ENCODE results near the gene GALNT9.
"Not testable (repeated sequence)": the region's sequence is repeated elsewhere in the genome, so short reads cannot be mapped to it uniquely, and the experiment has no call there.

GALNT9 gene

DNA sequence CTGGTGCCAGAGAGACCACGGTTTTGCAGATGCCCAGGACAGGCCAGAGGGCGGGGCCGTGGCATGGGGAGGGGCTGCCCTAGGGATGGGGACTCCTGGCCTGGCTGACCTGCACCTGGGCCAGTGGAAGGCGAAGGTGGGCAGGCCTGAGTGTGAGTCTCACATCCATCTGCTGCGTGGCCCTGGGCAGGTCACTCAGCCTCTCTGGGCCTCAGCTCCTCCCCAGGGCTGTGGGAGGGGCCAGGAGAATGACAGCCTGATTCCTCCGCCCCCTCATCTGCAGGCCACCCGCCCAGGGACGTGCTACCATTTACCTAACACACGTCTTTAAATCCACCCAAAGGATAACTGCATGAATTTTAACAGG lies 90.9 kb downstream of the GALNT9 start:
- in situ Hi-C loops (cut with HindIII; ENCODE audit: low sequenced_read_pairs), result no loop called here

- in situ Hi-C loops (cut with HindIII; ENCODE audit: low sequenced_read_pairs), result no loop called here
These were observed 91.5 kb downstream of the GALNT9 start for GRCh38 chr12:132237772-132238487.

DNA sequence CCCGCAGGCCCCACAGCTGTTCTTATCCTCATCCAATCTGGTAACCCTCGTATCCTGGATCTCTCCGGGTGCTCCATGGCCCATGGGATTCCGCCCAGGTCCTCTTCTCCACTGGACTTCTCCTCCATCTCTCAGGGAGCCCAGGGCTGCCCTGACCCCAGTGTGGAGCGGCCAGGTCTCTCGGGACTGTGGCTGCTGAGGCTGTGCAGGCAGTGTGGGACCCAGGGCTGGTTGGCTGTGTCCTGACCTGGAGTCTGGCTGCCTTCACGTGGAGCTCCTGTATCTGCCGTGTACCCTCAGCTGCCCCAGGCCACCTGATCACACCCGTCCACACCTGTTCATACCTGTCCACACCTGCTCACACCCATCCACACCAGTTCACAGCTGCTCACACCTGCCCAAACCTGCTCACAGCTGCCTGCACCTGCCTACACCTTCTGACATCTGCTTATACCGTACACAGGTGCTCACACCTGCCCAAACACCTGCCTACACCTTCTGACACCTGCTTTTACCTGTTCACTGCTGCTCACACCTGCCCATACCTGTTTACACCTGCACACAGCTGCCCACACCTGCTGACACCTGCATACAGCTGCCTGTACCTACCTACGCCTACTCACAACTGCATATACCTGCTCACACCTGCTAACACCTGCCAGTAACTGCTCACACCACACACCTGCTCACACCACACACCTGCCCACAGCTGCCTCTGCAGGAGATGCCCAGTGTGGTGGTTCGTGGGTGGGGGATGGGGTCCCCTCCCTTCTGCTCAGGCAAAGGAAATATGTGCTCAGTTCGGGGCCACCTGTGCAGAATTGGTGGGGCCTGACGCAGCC lies 92.2 kb downstream of the GALNT9 start:
- in situ Hi-C loops (cut with HindIII; ENCODE audit: low sequenced_read_pairs), result no loop called here

DNA sequence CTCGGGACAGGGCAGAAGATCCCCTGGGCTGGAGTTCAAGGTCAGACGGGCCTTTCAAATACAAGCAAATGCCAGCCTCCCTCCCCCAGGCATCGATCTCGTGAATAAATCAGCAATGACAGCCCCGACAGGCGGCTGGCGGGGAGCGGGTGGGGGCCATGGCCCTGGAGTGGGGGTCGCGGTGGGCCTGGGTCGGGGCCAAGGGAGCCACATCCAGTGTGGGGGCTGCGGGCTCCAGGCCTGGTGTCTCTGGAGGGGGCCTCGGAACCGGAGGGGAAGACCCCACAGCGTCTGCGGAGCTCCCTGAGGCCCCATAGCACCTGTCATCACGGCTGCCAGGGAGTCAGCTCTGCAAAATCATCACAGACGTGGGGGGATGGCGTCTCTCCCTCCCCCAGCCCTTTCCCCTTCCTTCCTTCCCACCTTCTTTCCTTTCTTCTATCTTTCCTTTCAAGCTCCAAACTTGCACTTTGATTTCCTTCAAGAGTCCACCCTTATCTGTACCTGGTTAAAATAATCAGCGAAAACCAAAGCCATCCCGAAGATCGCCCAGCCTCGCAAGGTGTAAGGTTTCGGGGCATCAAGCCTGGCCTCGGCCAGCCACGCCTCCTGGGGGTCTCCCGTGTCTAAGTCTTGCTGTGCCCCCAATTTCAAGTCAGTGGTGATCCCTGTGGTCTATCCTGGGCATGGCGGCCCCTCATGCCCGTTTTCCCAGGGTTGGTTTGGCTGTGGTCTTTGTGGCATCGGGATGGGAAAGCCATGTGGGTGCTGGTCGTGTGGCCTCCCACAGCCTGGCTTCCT lies 93.1 kb downstream of the GALNT9 start:
- in situ Hi-C loops (cut with HindIII; ENCODE audit: low sequenced_read_pairs), result no loop called here

DNA sequence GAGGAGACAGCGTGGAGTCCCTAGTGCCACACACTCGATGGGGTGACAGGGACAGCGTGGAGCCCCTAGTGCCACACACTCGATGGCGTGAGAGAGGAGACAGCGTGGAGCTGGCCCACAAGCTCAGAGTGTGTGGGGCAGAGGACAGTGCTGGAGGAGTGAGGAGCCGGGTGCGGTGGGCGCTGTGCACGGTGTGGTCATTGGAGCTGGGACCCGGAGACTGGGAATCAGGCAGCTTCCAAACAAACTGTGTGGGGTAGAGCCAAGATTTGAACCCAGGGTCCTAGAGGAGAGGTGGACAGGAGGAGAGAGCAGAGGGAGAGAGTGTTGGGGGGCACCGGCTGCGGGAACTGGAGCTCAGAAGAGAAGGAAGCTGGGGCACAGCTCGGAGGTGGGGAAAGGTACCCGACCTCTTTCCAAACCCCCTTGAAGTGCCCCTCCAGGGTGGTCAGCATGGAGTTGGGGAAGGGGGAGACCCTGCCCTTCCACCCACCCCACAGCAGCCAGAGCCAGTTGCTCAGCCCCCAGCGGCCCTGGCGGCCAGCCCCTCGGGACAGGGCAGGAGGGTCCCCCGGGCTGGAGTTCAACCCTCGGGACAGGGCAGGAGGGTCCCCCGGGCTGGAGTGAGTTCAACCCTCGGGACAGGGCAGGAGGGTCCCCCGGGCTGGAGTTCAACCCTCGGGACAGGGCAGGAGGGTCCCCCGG lies 94.1 kb downstream of the GALNT9 start:
- in situ Hi-C loops (cut with HindIII; ENCODE audit: low sequenced_read_pairs), result no loop called here

- in situ Hi-C loops (cut with HindIII; ENCODE audit: low sequenced_read_pairs), result no loop called here
These were observed 99.0 kb downstream of the GALNT9 start for GRCh38 chr12:132230381-132230780.

DNA sequence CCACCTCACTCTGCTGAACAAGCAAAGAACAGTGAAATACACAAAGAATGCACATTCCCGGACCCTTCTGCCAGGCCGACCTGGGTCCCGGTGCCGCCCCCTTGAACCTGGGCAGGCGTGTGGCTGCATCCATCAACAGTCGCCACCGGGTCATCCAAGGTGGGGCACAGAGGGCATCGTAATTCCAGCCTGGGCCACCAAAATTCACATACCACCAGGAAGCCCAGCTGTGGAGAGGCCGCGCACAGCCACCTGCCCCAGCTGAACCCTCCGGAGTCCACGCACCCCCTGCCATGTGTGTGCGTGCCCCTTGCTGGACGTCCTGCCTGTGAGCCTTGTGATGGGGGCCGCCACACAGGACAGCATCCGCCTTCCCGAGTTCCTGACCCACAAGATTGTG lies 99.5 kb downstream of the GALNT9 start:
- in situ Hi-C loops (cut with HindIII; ENCODE audit: low sequenced_read_pairs), result no loop called here

DNA sequence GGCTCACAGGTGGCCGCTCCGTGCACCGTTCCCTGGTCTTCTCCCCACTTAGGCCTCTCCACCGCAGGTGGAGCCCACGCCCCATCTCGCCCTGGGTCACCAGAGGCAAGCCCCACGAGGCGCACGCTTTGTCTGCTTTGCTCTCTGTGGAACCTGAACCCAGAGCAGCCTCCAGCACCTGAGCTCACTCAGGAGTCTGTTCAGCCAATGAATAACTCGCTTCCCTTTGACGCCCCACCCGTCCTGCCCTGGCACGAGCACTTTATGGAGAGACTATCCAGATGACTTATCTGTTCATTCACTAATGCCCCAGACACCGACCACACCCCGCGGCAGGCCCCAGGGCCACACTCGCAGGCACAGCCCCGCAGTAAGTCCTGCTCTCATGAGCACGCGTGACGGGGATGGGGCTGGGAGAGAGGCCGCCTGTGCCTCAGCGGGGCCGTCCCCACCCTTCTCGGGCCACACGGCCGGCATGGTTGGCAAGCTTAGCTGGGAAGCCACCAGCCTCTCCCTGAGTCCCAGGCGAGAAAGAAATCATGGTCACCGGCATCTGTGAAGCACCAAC lies 100.1 kb downstream of the GALNT9 start:
- in situ Hi-C loops (cut with HindIII; ENCODE audit: low sequenced_read_pairs), result no loop called here

- in situ Hi-C loops (cut with HindIII; ENCODE audit: low sequenced_read_pairs), result no loop called here
These were observed 100.8 kb downstream of the GALNT9 start for GRCh38 chr12:132228476-132229192.

DNA sequence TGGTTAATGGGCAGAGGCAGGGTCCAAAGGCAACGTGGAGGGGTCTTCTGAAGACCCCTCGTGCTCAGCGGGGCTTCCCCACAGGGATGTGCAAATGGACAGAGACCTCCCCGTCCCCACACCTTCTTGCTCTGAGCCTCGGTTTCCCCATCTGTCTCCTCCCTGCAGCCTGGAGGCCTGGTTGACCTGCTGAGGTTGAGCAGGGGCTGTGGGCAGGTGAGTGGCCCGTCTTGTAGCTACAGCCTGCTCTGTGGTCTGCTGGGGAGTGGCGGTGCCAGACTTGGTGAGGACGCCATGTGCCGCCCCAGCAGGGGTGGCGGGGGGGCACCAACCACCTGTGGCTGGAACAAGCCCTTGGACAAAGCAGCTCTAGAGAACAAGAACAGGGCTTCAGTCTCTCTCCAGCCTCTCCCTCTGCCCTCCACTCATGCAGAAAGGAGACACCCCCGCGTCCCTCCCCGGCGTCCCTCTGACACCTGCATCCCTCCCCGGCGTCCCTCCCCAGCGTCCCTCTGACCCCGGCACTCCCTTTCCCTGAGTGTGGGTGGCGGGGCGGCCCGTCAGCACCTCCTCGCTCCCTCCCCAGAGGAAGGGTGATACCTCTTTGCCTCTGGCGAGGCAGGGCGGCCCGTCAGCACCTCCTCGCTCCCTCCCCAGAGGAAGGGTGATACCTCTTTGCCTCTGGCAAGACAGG lies 101.5 kb downstream of the GALNT9 start:
- in situ Hi-C loops (cut with HindIII; ENCODE audit: low sequenced_read_pairs), result no loop called here

GRCh38 chr12:132227118-132227517 lies 102.3 kb downstream of the GALNT9 start:
- in situ Hi-C loops (cut with HindIII; ENCODE audit: low sequenced_read_pairs), result no loop called here

DNA sequence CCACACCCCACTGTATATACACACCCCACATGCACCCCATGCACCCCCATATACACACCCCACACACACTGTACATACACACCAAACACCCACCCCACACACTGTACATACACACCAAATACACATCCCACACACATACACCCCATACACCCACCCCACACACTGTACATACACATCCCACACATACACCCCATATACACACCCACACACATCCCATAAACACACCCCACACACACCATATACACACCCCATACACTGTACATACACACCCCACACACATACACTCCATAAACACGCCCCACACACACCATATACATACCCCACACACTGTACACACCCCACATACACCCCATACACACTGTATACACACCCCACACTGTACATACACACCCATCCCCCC lies 102.8 kb downstream of the GALNT9 start:
- in situ Hi-C loops (cut with HindIII; ENCODE audit: low sequenced_read_pairs), result no loop called here

DNA sequence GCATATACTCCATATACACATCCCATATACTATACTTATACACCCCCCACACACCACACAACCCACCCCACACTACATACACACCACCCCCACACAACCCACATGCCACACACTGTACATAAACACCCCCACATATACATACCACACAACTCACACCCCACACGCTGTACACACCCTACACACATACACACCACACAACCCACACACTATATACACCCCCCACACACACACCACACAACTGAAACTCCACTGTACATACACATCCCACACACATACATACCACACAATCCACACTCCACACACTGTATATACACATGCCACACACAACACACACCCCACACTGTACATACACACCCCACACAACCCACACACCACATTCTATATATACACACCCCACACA lies 104.2 kb downstream of the GALNT9 start:
- in situ Hi-C loops (cut with HindIII; ENCODE audit: low sequenced_read_pairs), result no loop called here

DNA sequence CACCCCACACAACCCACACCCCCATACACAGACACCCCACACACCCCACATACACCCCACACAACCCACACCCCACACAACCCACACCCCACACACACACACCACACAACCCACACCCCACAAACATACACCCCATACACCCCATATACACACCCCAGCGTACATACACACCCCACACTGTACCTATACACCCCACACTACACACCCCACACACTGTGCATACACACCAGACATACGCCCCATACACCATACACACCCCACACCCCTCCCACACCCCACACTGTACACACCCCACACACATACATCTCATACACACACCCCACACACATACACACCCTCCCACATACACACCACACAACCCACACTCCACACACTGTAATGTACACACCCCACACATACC lies 104.9 kb downstream of the GALNT9 start:
- in situ Hi-C loops (cut with HindIII; ENCODE audit: low sequenced_read_pairs), result no loop called here

- in situ Hi-C loops (cut with HindIII; ENCODE audit: low sequenced_read_pairs), result no loop called here
These were observed 106.6 kb downstream of the GALNT9 start for GRCh38 chr12:132222808-132223173.

DNA sequence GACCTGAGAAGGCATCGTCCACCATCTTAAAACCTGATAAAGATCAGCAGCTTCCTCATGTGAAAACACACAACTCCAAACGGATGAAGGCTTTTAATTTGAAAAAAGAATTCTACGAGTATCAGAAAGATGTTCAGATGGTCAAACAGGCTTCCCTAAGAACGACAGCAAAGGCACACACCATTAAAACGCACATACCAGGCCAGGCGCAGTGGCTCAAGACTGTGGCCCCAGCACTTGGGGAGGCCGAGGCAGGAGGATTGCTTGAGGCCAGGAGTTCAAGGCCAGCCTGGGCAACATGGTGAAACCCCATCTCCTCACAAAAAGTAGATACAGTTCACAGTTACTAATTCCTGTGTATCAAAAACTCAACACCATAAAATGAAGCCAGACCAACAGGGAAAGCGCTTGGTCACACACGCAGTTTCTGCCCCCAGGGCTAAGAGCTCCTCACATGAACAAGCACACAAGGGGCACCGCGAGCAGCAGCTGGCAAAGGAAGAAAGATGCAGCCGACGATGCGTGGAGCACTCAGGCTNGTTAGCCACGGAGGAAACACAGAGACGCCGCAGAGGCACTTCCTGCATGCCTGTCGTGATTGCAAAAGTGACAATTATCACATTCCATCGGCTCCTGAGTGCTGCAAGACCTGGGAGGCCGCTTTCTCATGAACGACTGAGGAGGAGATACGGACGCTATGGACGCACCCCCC lies 107.1 kb downstream of the GALNT9 start:
- in situ Hi-C loops (cut with HindIII; ENCODE audit: low sequenced_read_pairs), result no loop called here

DNA sequence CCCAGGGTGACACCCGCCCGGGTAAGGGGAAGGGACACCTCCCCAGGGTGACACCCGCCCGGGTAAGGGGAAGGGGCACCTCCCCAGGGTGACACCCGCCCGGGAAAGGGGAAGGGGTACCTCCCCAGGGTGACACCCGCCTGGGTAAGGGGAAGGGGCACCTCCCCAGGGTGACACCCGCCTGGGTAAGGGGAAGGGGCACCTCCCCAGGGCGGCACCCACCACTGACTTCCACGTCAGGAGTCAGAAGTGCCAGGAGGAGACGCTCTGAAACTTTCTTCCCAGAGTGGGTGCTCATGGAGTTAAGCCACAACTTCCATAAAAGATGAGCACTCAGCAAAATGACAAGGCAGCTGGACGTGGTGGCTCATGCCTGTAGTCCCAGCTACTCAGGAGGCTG lies 109.6 kb downstream of the GALNT9 start:
- in situ Hi-C loops (cut with HindIII; ENCODE audit: low sequenced_read_pairs), result not testable (repeated sequence)

GRCh38 chr12:132219323-132219722 lies 110.1 kb downstream of the GALNT9 start:
- in situ Hi-C loops (cut with HindIII; ENCODE audit: low sequenced_read_pairs), result no loop called here

- in situ Hi-C loops (cut with HindIII; ENCODE audit: low sequenced_read_pairs), result no loop called here
These were observed 110.5 kb downstream of the GALNT9 start for GRCh38 chr12:132218915-132219314.

Measured in DLD1 (cell line).